Keratinocyte (primary cell): ENCODE data around the gene POGZ. TPM values are rescaled to one million over a fixed set of nuclear protein-coding genes. Genes with fewer than 3 reads are reported as not detected.

Source experiments
- DNase-seq: peaks from one replicate; pipeline ENCODE4 v3.0.0-alpha.2; 2011; ENCODE audit warnings: low read depth, missing footprints, low spot score
- FAIRE-seq: peaks from 2 replicates; lab custom pipeline; 2011; peaks lifted over from hg19 to GRCh38; lab: Jason Lieb, UNC
- H2AFZ ChIP-seq: 2 replicates; pipeline ENCODE4 v1.6.0; 2012; ENCODE audit warnings: low read length, control low read depth, inconsistent platforms; ENCODE audit not compliant: control insufficient read depth
- H3K27ac ChIP-seq: 2 replicates; pipeline ENCODE4 v1.5.1; 2011; ENCODE audit warnings: low read length; ENCODE audit not compliant: control insufficient read depth, insufficient read depth
- H3K27me3 ChIP-seq: 3 replicates; pipeline ENCODE4 v1.6.0; 2011; ENCODE audit warnings: low read length; ENCODE audit not compliant: control insufficient read depth, insufficient read depth; ENCODE audit errors: extremely low read depth
- H3K36me3 ChIP-seq, 2 experiments: 2 replicates in 1 of 2; 3 replicates in 1 of 2; pipeline ENCODE4 v1.5.1; 2011; ENCODE audit warnings: low read length in 2 of 2, mild to moderate bottlenecking in 1 of 2; ENCODE audit not compliant: control insufficient read depth in 2 of 2, insufficient read depth in 2 of 2; ENCODE audit errors: extremely low read depth in 1 of 2
- H3K4me1 ChIP-seq: 3 replicates; pipeline ENCODE4 v1.5.1; 2011; ENCODE audit warnings: low read length; ENCODE audit not compliant: control insufficient read depth, insufficient read depth; ENCODE audit errors: extremely low read depth
- H3K4me2 ChIP-seq: 3 replicates; pipeline ENCODE4 v1.6.0; 2011; ENCODE audit warnings: low read depth, low read length; ENCODE audit not compliant: control insufficient read depth, insufficient read depth; ENCODE audit errors: extremely low read depth
- H3K4me3 ChIP-seq, 3 experiments: fragments of 200-600 bp in 1 of 3; sonication (generic) in 1 of 3; 2 replicates in 2 of 3; 3 replicates in 1 of 3; pipeline ENCODE4 v1.5.1; 2011 to 2016; ENCODE audit warnings: low read length in 3 of 3, mild to moderate bottlenecking in 3 of 3, control low read depth in 2 of 3, inconsistent platforms in 1 of 3, low read depth in 1 of 3, mixed read lengths in 1 of 3, mixed run types in 1 of 3, moderate library complexity in 1 of 3; ENCODE audit not compliant: control insufficient read depth in 2 of 3, insufficient read depth in 2 of 3; ENCODE audit errors: extremely low read depth in 1 of 3
- H3K79me2 ChIP-seq: 2 replicates; pipeline ENCODE4 v1.6.0; 2012; ENCODE audit warnings: low read length; ENCODE audit not compliant: control insufficient read depth, insufficient read depth
- H3K9ac ChIP-seq: 3 replicates; pipeline ENCODE4 v1.6.0; 2011; ENCODE audit warnings: low read length; ENCODE audit not compliant: control insufficient read depth, insufficient read depth; ENCODE audit errors: extremely low read depth
- H3K9me1 ChIP-seq: 3 replicates; pipeline ENCODE4 v1.6.0; 2011; ENCODE audit warnings: low read length; ENCODE audit not compliant: control insufficient read depth, insufficient read depth; ENCODE audit errors: extremely low read depth
- H3K9me3 ChIP-seq: 2 replicates; pipeline ENCODE4 v1.5.1; 2012; ENCODE audit warnings: low read depth, low read length; ENCODE audit not compliant: control insufficient read depth
- H4K20me1 ChIP-seq: 3 replicates; pipeline ENCODE4 v1.6.0; 2011; ENCODE audit warnings: low read length; ENCODE audit not compliant: control insufficient read depth, insufficient read depth; ENCODE audit errors: extremely low read depth
- EZH2 ChIP-seq: IDR thresholded peaks from one replicate; pipeline ENCODE4 v1.6.1; 2012; ENCODE audit warnings: inconsistent platforms, mild to moderate bottlenecking, low read length, moderate library complexity
- dilution Hi-C: fragments of 300-500 bp; cut with MboI; formaldehyde crosslinking; loops from one replicate; pipeline ENCODE4 v1.7.0; 2020; ENCODE audit warnings: low sequenced_read_pairs; ENCODE audit not compliant: extremely low pct_ligation_motif_present
- polyA plus RNA-seq, 5 experiments: library from polyadenylated mRNA; depleted of rRNA in 3 of 5; stranded (reverse) in 3 of 5; stranded (forward) in 1 of 5; unstranded in 1 of 5; fragments of >200 nt; gene quantifications; 1 replicate in 1 of 5; 2 replicates in 3 of 5; 3 replicates in 1 of 5; pipeline versions ENCODE4 v1.2.1 to v1.2.3, GENCODE V29; 2011 to 2012; ENCODE audit warnings: missing spikeins in 2 of 5, low read depth in 1 of 5, low replicate concordance in 1 of 5
- TF ChIP-seq, protein P1 (sequence below), 3 experiments: IDR thresholded peaks in 1 of 3; conservative IDR thresholded peaks in 1 of 3; optimal IDR thresholded peaks in 1 of 3; 2 replicates in 2 of 3; 3 replicates in 1 of 3; pipeline versions ENCODE3 to v1.5.1; 2011; ENCODE audit warnings: low read length in 3 of 3, mild to moderate bottlenecking in 3 of 3, moderate library complexity in 2 of 3, control low read depth in 1 of 3, inconsistent platforms in 1 of 3; ENCODE audit not compliant: insufficient read depth in 2 of 3; ENCODE audit errors: extremely low read depth in 1 of 3

Gene POGZ
- polyA plus RNA-seq, 1 donor (not counting 4 experiments of a cell fraction or from before 2014, with no cell fraction given) = 29.9 TPM

DNA sequence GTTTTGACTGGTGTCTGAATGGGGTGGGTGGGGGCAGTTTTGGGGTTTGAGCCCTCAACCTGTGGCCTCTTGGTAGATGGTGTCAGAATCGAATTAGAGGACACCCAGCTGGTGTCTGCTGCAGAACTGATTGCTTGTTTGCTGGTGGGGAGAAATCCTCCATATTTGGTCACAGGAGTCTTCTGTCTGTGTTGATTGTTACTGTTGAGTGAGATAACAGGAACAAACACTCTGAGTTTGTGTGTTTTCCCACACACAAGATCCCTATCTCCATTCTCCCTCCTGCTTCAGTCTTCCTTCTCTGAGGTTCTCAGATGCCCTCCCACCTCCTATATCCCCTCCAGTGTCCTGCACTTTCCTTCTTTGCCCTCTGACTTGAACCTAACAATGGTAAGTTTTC, 32.8 kb upstream of the POGZ start:
- Histone ChIP-seq H3K9ac (no peak overlapping the region), H3K4me3 (no peak overlapping the region), H3K36me3 (no peaks in the 10 kb centered on the region), H3K27me3 (no peaks in the 10 kb centered on the region), H3K4me1 (peaks cover 14% of the 10 kb centered on the region), H3K9me1 (no peaks in the 10 kb centered on the region), H3K9me3 (no peaks in the 10 kb centered on the region), H3K79me2 (no peaks in the 10 kb centered on the region), H2AFZ (no peak overlapping the region), H4K20me1 (no peaks in the 10 kb centered on the region), H3K27ac (no peak overlapping the region), H3K4me2 (no peak overlapping the region)
- no peak for TF ChIP-seq EZH2
- TF ChIP-seq, protein P1, sequence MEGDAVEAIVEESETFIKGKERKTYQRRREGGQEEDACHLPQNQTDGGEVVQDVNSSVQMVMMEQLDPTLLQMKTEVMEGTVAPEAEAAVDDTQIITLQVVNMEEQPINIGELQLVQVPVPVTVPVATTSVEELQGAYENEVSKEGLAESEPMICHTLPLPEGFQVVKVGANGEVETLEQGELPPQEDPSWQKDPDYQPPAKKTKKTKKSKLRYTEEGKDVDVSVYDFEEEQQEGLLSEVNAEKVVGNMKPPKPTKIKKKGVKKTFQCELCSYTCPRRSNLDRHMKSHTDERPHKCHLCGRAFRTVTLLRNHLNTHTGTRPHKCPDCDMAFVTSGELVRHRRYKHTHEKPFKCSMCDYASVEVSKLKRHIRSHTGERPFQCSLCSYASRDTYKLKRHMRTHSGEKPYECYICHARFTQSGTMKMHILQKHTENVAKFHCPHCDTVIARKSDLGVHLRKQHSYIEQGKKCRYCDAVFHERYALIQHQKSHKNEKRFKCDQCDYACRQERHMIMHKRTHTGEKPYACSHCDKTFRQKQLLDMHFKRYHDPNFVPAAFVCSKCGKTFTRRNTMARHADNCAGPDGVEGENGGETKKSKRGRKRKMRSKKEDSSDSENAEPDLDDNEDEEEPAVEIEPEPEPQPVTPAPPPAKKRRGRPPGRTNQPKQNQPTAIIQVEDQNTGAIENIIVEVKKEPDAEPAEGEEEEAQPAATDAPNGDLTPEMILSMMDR (optimal IDR thresholded peaks at IDR 0.05 in 1 of 3, IDR thresholded peaks at IDR 0.05 in 1 of 3, conservative IDR thresholded peaks at IDR 0.05 in 1 of 3; ENCODE audit: extremely low read depth in 1 of 3, insufficient read depth in 2 of 3, low read length in 3 of 3) = no peak
- dilution Hi-C loops = no loop called here
- DNase-seq (no peak), FAIRE-seq (no peak)

GRCh38 chr1:151491641-151492040, 32.3 kb upstream of the POGZ start:
- no peaks in the 10 kb centered on the region for H3K9me1 ChIP-seq
- H3K27ac ChIP-seq = no peak overlapping the region
- no peak overlapping the region for H3K4me2 ChIP-seq
- dilution Hi-C loops = no loop called here
- no peaks in the 10 kb centered on the region for H4K20me1 ChIP-seq
- DNase-seq = no peak
- TF ChIP-seq EZH2 = no peak
- TF ChIP-seq, protein P1 (optimal IDR thresholded peaks at IDR 0.05 in 1 of 3, IDR thresholded peaks at IDR 0.05 in 1 of 3, conservative IDR thresholded peaks at IDR 0.05 in 1 of 3; ENCODE audit: extremely low read depth in 1 of 3, insufficient read depth in 2 of 3, low read length in 3 of 3) = no peak
- H2AFZ ChIP-seq = no peak overlapping the region
- H3K36me3 ChIP-seq = no peaks in the 10 kb centered on the region
- no peak for FAIRE-seq
- no peak overlapping the region for H3K9ac ChIP-seq
- no peaks in the 10 kb centered on the region for H3K79me2 ChIP-seq
- no peaks in the 10 kb centered on the region for H3K9me3 ChIP-seq
- H3K4me3 ChIP-seq = no peak overlapping the region
- no peaks in the 10 kb centered on the region for H3K27me3 ChIP-seq
- peaks cover 14% of the 10 kb centered on the region for H3K4me1 ChIP-seq
